NT2/D1 (cell line): ENCODE results near the gene SPDL1.

Source experiments
- DNase-seq: peaks from one replicate; pipeline ENCODE4 v3.0.0-alpha.2; 2011; ENCODE audit warnings: low read depth, low spot score
- H3K27me3 ChIP-seq: 2 replicates; pipeline ENCODE4 v1.6.0; 2011; ENCODE audit warnings: mild to moderate bottlenecking; ENCODE audit not compliant: insufficient read length, insufficient read depth
- H3K36me3 ChIP-seq: 2 replicates; pipeline ENCODE4 v1.6.1; 2011; ENCODE audit warnings: mild to moderate bottlenecking, low read length, mixed read lengths; ENCODE audit not compliant: insufficient read depth, insufficient read length
- H3K4me1 ChIP-seq: 2 replicates; pipeline ENCODE4 v1.5.1; 2011; ENCODE audit not compliant: insufficient read depth, insufficient read length
- H3K4me3 ChIP-seq: 2 replicates; pipeline ENCODE4 v1.5.1; 2011; ENCODE audit warnings: low read depth; ENCODE audit not compliant: insufficient read length
- H3K9ac ChIP-seq: 2 replicates; pipeline ENCODE4 v1.6.0; 2011; ENCODE audit warnings: low read depth; ENCODE audit not compliant: insufficient read length
- H3K9me3 ChIP-seq: 2 replicates; pipeline ENCODE4 v1.5.1; 2011; ENCODE audit warnings: mild to moderate bottlenecking, low read length; ENCODE audit not compliant: insufficient read depth
- SUZ12 ChIP-seq: IDR thresholded peaks from 2 replicates; pipeline ENCODE4 v1.6.1; 2011; ENCODE audit not compliant: insufficient read length, insufficient read depth; ENCODE audit errors: extremely low read depth
- YY1 ChIP-seq: IDR thresholded peaks from 2 replicates; pipeline ENCODE4 v1.6.1; 2011; ENCODE audit not compliant: insufficient read length, insufficient read depth
- ZNF274 ChIP-seq: IDR thresholded peaks from 2 replicates; pipeline ENCODE4 v1.6.1; 2011; ENCODE audit warnings: mild to moderate bottlenecking, low read depth, low read length

Gene SPDL1

DNA sequence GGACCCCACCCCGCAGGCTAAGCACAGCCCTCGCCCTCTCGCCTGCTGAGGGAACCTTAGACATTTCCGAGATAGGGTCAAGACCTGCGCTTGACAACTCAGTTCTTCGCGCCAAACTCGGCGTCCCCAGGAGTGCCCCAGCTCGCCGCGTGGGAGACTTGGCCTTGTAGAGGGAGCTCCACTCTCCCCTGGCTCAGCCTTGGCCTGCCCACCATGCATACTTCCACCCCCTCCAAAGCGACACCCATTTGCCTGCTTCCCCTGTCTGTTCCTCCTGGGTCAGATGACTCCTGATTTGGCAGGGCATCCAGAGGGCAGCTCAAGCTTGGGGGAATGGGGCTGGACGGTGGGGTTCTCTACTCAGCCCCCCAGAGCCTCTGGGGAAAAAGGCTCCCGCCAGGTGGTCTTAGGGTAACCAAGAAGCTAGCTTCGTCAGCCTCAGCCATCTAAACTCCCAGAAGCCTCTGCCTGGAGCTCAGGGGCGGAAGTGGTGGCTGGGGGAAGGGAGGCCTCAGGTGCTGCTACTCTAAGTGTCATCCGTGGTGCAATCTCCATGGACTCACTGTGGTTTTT lies 54.1 kb downstream of the SPDL1 start:
- Histone ChIP-seq H3K4me3 (no peak overlapping the region), H3K36me3 (no peaks in the 10 kb centered on the region), H3K9ac (no peak overlapping the region), H3K4me1 (no peaks in the 10 kb centered on the region), H3K27me3 (no peaks in the 10 kb centered on the region), H3K9me3 (no peaks in the 10 kb centered on the region; the same call in none of the 2 replicates)
- TF ChIP-seq ZNF274 (no peak), YY1 (no peak), SUZ12 (no peak)
- no peak for DNase-seq

DNA sequence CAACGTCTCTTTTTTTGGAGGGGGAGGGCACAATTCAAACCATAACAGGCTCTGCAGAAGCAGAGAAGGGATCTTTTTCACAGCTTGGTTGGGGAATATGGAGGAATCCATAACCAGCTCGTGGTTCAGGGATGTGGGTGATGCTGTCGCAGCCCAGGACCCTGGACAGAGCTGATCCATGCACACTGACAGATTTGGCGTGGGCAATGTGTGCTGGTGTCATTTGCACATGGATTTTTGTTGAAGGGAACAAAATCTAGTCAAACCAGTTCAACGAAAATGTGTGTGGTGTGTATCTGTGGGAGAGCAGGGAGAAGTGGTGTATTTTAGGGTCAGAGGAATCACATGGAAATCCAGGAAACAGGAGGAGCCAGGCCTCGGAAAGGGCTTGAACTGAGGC lies 57.7 kb downstream of the SPDL1 start:
- no peak for DNase-seq
- Histone ChIP-seq H3K4me3 (no peak overlapping the region), H3K4me1 (no peaks in the 10 kb centered on the region), H3K9me3 (no peaks in the 10 kb centered on the region; the same call in 1 of the 2 replicates), H3K27me3 (no peaks in the 10 kb centered on the region), H3K9ac (no peak overlapping the region), H3K36me3 (no peaks in the 10 kb centered on the region)
- no peak for TF ChIP-seq YY1
- TF ChIP-seq SUZ12 = no peak
- TF ChIP-seq ZNF274 = no peak

DNA sequence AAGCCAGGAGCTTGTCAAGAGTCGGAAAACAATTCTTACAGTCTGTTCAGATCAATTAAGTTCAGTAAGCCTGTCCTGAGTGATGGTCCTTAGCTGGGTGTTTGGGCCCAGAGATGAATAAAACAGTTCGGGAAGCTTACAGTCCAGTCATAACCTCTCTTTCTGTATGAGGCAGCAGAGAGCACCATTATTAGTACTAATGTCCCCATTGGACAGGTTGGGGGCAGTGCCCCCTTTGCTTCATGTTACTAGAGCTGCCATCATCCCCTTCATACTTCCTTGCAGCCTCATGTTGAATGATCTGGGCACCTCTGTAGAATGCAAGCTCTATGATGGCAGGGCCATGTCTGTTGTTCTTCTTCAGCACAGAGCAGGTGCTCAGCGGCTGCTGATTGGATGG lies 63.3 kb downstream of the SPDL1 start:
- Histone ChIP-seq H3K4me1 (no peaks in the 10 kb centered on the region), H3K27me3 (no peaks in the 10 kb centered on the region), H3K9me3 (no peaks in the 10 kb centered on the region), H3K36me3 (no peaks in the 10 kb centered on the region), H3K4me3 (no peak overlapping the region), H3K9ac (no peak overlapping the region)
- no peak for TF ChIP-seq SUZ12
- TF ChIP-seq ZNF274 = no peak
- no peak for TF ChIP-seq YY1
- DNase-seq = no peak

DNA sequence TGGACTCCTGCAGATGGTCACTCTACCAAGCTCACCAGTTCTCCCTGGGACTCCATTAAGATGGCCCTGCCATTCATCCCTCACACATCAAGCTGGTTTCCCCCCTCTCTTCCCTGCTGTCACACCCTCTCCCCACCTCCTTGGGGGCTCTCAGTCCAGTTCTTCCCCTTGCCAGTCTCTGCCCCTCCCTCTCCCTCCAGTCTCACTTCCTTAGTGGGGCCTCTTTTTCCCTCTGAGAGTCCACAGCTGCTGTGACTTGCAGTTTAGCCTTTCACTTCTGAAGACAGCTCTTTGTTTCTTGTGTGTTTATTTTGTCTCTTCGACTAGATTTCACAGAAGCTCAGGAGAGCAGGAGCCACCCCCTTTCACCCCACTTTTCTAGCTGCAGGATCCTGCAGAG lies 64.0 kb downstream of the SPDL1 start:
- H3K27me3 ChIP-seq = no peaks in the 10 kb centered on the region
- TF ChIP-seq SUZ12 = no peak
- no peak for TF ChIP-seq YY1
- H3K9me3 ChIP-seq = no peaks in the 10 kb centered on the region
- no peaks in the 10 kb centered on the region for H3K4me1 ChIP-seq
- H3K9ac ChIP-seq = no peak overlapping the region
- no peaks in the 10 kb centered on the region for H3K36me3 ChIP-seq
- DNase-seq = no peak
- no peak overlapping the region for H3K4me3 ChIP-seq

DNA sequence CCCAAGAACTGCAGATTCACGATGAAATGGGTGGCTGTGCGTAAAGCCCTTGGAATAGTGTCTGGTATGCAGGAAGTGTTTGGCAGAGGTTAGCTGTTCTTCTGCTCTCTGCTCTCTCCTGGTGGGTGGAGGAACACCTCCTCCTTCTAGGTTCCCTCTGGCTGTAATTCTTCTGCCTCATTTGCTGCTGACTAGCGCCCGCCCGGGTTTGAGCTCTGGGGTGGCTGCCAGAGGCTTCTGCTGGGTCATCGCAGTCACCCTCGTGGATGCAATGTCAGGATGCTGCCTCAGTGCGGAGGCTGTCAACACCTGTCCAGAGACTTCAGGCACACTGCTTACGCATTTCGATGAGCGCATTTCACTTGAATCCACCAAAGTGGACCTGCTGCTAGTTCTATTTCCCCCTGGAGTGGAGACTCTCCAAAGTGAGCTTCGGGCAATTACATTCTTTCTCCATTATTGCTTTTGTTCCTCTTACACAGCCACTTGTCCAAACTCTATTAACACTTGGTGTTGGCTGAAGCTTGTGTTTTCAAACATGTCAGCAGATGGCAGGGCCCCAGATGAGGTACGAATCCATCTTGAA lies 65.2 kb downstream of the SPDL1 start:
- no peak overlapping the region for H3K4me3 ChIP-seq
- no peaks in the 10 kb centered on the region for H3K36me3 ChIP-seq
- H3K4me1 ChIP-seq = no peaks in the 10 kb centered on the region
- no peak overlapping the region for H3K9ac ChIP-seq
- DNase-seq = no peak
- no peaks in the 10 kb centered on the region for H3K9me3 ChIP-seq
- TF ChIP-seq ZNF274 (no peak), SUZ12 (no peak), YY1 (no peak)
- no peaks in the 10 kb centered on the region for H3K27me3 ChIP-seq

DNA sequence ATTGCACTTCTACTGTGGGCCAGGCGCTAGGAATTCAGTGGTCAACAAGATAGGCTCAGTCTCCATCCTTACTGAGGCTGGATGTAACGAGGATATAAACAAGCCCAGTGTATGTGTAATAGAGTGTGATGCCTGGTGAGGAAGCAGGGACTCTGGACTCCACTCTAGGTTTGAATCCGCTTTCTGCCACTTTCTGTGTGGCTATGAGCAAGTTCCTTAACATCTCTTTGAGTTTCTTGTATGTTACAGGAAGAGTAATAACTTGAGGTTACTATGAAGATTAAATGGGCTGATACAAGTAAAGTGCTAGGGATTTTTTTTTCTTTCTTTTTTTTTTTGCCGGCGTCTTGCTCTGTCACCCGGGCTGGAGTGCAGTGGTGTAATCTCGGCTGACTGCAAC lies 65.9 kb downstream of the SPDL1 start:
- H3K9ac ChIP-seq = no peak overlapping the region
- no peak for DNase-seq
- no peaks in the 10 kb centered on the region for H3K9me3 ChIP-seq
- H3K4me1 ChIP-seq = no peaks in the 10 kb centered on the region
- no peaks in the 10 kb centered on the region for H3K27me3 ChIP-seq
- no peak overlapping the region for H3K4me3 ChIP-seq
- no peak for TF ChIP-seq YY1
- no peak for TF ChIP-seq SUZ12
- no peak for TF ChIP-seq ZNF274
- H3K36me3 ChIP-seq = no peaks in the 10 kb centered on the region

DNA sequence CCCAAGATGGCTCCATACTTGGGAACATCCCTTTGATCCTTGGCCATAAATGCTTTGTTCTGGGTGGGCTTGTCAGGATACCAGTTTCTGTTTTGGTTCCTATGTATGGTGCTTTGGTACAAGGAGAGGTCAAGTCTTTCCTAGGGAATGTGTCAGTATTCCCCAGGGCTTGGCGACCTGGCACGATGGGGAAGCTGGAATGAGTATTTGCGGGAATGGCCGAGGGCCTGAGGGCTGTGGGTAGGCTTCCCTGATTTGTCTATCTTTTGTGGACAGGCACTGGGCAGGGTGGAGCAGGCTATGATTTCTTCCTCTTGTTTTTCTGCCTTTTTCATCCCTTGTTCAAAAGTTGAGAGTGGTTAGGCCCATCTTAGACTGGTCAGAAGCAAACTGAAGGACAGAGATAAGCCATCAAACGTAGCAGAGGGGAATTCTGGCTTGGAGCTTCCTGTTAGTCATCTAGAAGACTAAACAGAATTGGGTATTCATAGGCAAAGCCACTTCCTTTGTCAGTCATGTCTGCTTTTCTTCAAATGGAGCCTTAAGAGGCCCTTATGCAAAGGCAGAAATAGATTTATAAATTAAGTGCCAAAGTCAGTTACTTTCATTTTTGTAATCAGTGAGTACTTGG lies 67.2 kb downstream of the SPDL1 start:
- H3K9ac ChIP-seq = no peak overlapping the region
- no peak overlapping the region for H3K4me3 ChIP-seq
- no peak for DNase-seq

More for the DNA sequence above, 67.2 kb downstream of the SPDL1 start:
- no peaks in the 10 kb centered on the region for H3K36me3 ChIP-seq
- no peak for TF ChIP-seq YY1
- no peak for TF ChIP-seq ZNF274
- TF ChIP-seq SUZ12 = no peak
- no peaks in the 10 kb centered on the region for H3K27me3 ChIP-seq
- no peaks in the 10 kb centered on the region for H3K9me3 ChIP-seq
- no peaks in the 10 kb centered on the region for H3K4me1 ChIP-seq
